ENCODE data around the gene BCAM.

BCAM gene, protein sequence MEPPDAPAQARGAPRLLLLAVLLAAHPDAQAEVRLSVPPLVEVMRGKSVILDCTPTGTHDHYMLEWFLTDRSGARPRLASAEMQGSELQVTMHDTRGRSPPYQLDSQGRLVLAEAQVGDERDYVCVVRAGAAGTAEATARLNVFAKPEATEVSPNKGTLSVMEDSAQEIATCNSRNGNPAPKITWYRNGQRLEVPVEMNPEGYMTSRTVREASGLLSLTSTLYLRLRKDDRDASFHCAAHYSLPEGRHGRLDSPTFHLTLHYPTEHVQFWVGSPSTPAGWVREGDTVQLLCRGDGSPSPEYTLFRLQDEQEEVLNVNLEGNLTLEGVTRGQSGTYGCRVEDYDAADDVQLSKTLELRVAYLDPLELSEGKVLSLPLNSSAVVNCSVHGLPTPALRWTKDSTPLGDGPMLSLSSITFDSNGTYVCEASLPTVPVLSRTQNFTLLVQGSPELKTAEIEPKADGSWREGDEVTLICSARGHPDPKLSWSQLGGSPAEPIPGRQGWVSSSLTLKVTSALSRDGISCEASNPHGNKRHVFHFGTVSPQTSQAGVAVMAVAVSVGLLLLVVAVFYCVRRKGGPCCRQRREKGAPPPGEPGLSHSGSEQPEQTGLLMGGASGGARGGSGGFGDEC

GRCh38 chr19:44808463-44809371 lies at the start of gene BCAM:
Gene BCAM (plus strand): TSS chr19:44809103. CDS start chr19:44809125, 22 bp downstream.
- TF ChIP-seq EZH2 (IDR thresholded peaks at IDR 0.05; ENCODE audit: borderline replicate concordance, low read length) (no peak), CTCF (IDR thresholded peaks at IDR 0.05; ENCODE audit: low read length) (no peak)
- Histone ChIP-seq H3K79me2 (ENCODE audit: insufficient read depth, low read length) (no peaks in the 10 kb centered on the region), H3K27ac (ENCODE audit: low read depth, low read length, poor library complexity, severe bottlenecking) (no peak within 1 kb of the TSS), H3K9ac (ENCODE audit: low read length) (no peak within 1 kb of the TSS), H3K9me3 (ENCODE audit: low read length) (no peaks in the 10 kb centered on the region), H3K4me2 (ENCODE audit: low read length) (peak within 1 kb of the TSS; percentile 17; the same call in 1 of the 2 replicates), H3K27me3 (ENCODE audit: insufficient read depth, low read length) (0 out of 2 replicates have a peak, but pooled peaks cover 6% of the 10 kb centered on the region), H4K20me1 (ENCODE audit: insufficient read depth, low read length) (no peaks in the 10 kb centered on the region), H3F3A (ENCODE audit: insufficient read depth, low read length) (no peaks in the 10 kb centered on the region), H3K4me1 (ENCODE audit: insufficient read depth, low read length, severe bottlenecking) (peaks cover 3% of the 10 kb centered on the region), H3K4me3 (ENCODE audit: low read depth, low read length, poor library complexity, severe bottlenecking) (no peak within 1 kb of the TSS), H3K9me2 (ENCODE audit: low read depth, low read length) (no peaks in the 10 kb centered on the region), H2AFZ (ENCODE audit: low read length) (no peak within 1 kb of the TSS), H3K36me3 (ENCODE audit: insufficient read depth, low read length) (no peaks in the 10 kb centered on the region)

- no peaks in the 10 kb centered on the region for H3K9me3 ChIP-seq (ENCODE audit: low read length)
- H3F3A ChIP-seq (ENCODE audit: insufficient read depth, low read length), result no peaks in the 10 kb centered on the region
- no peak overlapping the region for H2AFZ ChIP-seq (ENCODE audit: low read length)
- H3K27ac ChIP-seq (ENCODE audit: low read depth, low read length, poor library complexity, severe bottlenecking), result no peak overlapping the region
- H3K27me3 ChIP-seq (ENCODE audit: insufficient read depth, low read length), result no peaks in the 10 kb centered on the region
- no peaks in the 10 kb centered on the region for H3K79me2 ChIP-seq (ENCODE audit: insufficient read depth, low read length)
- no peaks in the 10 kb centered on the region for H3K9me2 ChIP-seq (ENCODE audit: low read depth, low read length)
- no peak overlapping the region for H3K9ac ChIP-seq (ENCODE audit: low read length)
- no peak overlapping the region for H3K4me3 ChIP-seq (ENCODE audit: low read depth, low read length, poor library complexity, severe bottlenecking)
- TF ChIP-seq CTCF (IDR thresholded peaks at IDR 0.05; ENCODE audit: low read length) (no peak), EZH2 (IDR thresholded peaks at IDR 0.05; ENCODE audit: borderline replicate concordance, low read length) (no peak)
- peaks cover 23% of the 10 kb centered on the region for H3K36me3 ChIP-seq (ENCODE audit: insufficient read depth, low read length)
- H3K4me2 ChIP-seq (ENCODE audit: low read length), result no peak overlapping the region
- no peaks in the 10 kb centered on the region for H4K20me1 ChIP-seq (ENCODE audit: insufficient read depth, low read length)
- no peaks in the 10 kb centered on the region for H3K4me1 ChIP-seq (ENCODE audit: insufficient read depth, low read length, severe bottlenecking)
Measured at GRCh38 chr19:44762038-44762437, 46.9 kb upstream of the BCAM start.
